Activated T-cell treated with anti-CD3 and anti-CD28 coated beads, Interleukin-2, amount 50 U/mL, for 24 hours (primary cell): ENCODE measurements around the gene BCL3.
"Not testable (repeated sequence)": the region's sequence is repeated elsewhere in the genome, so short reads cannot be mapped to it uniquely, and the experiment has no call there.

Experiments
- DNase-seq: peaks from one replicate; pipeline ENCODE4 v3.0.0-alpha.2; 2020
- H3K27ac Mint-ChIP-seq: 2 replicates; pipeline ENCODE4 v1.8.0; 2020; ENCODE audit warnings: mild to moderate bottlenecking, mixed read lengths
- H3K27me3 Mint-ChIP-seq: 2 replicates; pipeline ENCODE4 v1.8.0; 2020; ENCODE audit warnings: mixed read lengths
- H3K36me3 Mint-ChIP-seq: 2 replicates; pipeline ENCODE4 v1.8.0; 2020; ENCODE audit warnings: low read depth, mixed read lengths
- H3K4me1 Mint-ChIP-seq: 2 replicates; pipeline ENCODE4 v1.8.0; 2020; ENCODE audit warnings: low read depth, mixed read lengths
- H3K4me3 Mint-ChIP-seq: 2 replicates; pipeline ENCODE4 v1.8.0; 2020; ENCODE audit warnings: mild to moderate bottlenecking, moderate library complexity, mixed read lengths
- H3K9me3 Mint-ChIP-seq: 2 replicates; pipeline ENCODE4 v1.8.0; 2020; ENCODE audit warnings: mixed read lengths

Gene BCL3

DNA sequence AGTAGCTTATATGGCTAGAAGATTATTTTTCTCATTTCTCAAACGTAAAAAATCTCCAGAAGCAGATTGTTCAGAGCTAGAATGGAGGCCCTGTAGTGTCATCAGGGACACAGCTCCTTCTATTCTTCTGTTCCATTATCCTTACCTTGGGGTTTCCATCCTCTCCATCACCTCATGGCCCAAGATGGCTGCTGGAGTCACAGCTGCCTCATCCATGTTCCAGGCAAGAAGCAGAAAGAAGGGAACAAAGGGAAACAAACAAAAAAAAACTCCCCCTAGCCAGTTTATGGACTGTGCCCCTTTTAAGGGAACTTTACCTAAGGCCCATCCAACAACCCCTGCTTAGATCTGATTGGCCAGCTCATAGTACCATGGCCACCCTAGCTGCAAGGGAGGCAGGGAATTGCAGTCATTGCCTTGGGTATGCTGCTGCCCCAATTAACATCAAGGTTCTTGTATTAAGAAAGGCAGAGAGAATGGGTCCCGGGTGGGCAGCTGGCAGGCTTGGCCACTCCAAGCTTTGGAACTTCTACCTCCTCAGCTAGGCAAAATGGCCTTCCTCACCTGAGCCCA lies 33.8 kb upstream of the BCL3 start:
- no peaks in the 10 kb centered on the region for H3K27me3 Mint-ChIP-seq
- peaks cover 2% of the 10 kb centered on the region for H3K4me1 Mint-ChIP-seq
- no peak for DNase-seq
- no peaks in the 10 kb centered on the region for H3K36me3 Mint-ChIP-seq
- H3K9me3 Mint-ChIP-seq, result peaks cover 18% of the 10 kb centered on the region
- no peak overlapping the region for H3K27ac Mint-ChIP-seq
- H3K4me3 Mint-ChIP-seq, result no peak overlapping the region

DNA sequence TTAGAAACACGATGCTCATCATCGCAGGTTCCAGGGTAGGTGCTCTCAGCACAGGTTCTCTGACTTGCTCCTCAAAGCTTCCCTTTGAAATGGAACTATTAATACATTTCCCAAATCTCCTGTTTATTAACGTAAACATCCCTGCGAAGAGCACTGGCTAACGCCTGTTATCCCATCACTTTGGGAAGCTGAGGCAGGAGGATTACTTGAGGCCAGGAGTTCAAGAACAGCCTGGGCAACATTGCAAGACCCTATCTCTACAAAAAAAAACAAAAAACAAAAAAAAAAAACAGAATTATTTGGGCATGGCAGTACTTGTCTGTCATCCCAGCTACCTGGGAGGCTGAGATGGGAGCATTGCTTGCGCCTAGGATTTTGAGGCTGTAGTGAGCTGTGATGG lies 30.9 kb upstream of the BCL3 start:
- Mint-ChIP-seq H3K27me3 (peaks cover 5% of the 10 kb centered on the region), H3K9me3 (peaks cover 18% of the 10 kb centered on the region)

DNA sequence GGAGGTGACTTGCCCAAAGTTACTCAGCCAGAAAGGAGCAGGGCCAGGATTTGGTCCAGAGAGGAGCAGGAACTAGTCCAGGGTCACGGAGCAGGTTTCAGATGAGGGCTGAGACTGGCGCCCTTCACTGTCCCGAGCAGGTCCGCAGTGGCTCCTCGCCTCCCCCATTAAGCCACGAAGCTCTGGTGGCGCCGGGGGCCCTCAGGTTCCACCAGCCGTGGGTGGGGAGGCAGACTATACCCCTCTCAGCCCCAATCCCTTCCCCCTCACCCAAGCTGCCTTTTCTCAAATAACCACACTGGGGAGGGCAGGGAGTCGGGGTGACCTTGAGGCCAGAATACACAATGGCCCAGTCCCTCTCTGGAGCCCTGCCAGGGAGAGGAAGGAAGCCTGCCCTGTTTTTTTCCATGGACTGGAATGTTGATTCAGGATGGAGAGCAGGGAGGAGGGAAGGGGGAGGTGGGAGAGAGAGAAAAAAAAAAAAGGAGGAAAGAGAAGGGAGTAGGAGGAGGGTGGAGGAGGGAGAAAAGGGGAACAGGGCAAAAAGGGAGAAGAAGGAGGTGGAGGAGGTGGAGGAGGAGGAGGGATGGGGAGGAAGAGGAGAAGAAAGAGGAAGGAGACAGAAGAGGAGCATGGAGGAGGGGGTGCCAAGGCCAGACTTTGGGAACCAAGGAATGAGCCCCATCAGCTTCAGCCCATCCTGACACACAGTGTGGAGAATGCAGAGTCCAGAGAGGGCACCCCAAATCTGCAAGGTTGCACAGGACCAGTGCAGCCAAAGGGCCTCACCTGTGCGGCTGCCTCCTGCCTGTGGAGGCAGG lies 29.9 kb upstream of the BCL3 start:
- H3K27ac Mint-ChIP-seq, result no peak overlapping the region

More for the DNA sequence above, 30.9 kb upstream of the BCL3 start:
- Mint-ChIP-seq H3K27ac (no peak overlapping the region), H3K4me1 (peaks cover 13% of the 10 kb centered on the region), H3K36me3 (no peaks in the 10 kb centered on the region), H3K4me3 (no peak overlapping the region)
- DNase-seq, result no peak

DNA sequence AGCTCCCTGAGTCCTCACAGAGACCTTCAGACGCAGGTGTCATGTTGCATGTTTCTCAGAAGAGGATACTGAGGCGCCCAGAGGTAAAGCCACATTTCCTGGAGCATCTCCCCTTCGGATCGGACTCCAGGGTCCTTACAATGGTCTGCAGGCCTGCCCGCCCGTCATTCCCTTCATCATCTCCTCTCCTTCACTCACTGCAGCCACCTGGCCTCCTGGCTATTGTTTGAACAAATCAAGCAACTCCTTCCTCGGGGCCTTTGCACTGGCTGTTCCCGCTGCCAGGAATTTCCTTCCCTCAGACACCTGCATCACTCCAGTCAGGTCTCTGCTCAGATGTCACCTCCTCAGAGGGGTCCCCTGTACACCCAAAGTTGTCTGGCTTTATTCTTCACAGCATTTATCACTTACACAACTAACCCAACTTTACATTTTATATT lies 29.2 kb upstream of the BCL3 start:
- peaks cover 18% of the 10 kb centered on the region for H3K9me3 Mint-ChIP-seq
- H3K4me3 Mint-ChIP-seq, result no peak overlapping the region
- no peak overlapping the region for H3K27ac Mint-ChIP-seq
- H3K27me3 Mint-ChIP-seq, result peaks cover 7% of the 10 kb centered on the region
- H3K36me3 Mint-ChIP-seq, result no peaks in the 10 kb centered on the region
- peaks cover 26% of the 10 kb centered on the region for H3K4me1 Mint-ChIP-seq
- DNase-seq, result no peak

More for the DNA sequence above, 29.9 kb upstream of the BCL3 start:
- H3K9me3 Mint-ChIP-seq, result peaks cover 18% of the 10 kb centered on the region
- H3K36me3 Mint-ChIP-seq, result no peaks in the 10 kb centered on the region
- peaks cover 7% of the 10 kb centered on the region for H3K27me3 Mint-ChIP-seq
- DNase-seq, result no peak
- peaks cover 19% of the 10 kb centered on the region for H3K4me1 Mint-ChIP-seq
- H3K4me3 Mint-ChIP-seq, result no peak overlapping the region

DNA sequence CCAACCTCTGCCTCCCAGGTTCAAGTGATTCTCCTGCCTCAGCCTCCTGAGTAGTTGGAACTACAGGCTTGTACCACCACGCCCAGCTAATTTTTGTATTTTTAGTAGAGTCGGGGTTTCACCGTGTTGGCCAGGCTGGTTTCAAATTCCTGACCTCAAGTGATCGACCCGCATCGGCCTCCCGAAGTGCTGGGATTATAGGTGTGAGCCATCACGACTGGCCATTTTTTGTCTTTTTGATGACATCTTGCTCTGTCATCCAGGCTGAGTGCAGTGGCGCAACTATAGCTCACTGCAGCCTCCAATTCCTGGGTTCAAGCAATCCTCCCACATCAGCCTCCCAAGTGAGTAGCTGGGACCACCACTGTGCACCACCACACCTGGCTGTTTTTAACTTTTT lies 28.1 kb upstream of the BCL3 start:
- not testable (repeated sequence) for H3K27ac Mint-ChIP-seq, H3K27me3 Mint-ChIP-seq, DNase-seq, H3K36me3 Mint-ChIP-seq, H3K9me3 Mint-ChIP-seq, H3K4me3 Mint-ChIP-seq
- peaks cover 33% of the 10 kb centered on the region for H3K4me1 Mint-ChIP-seq

DNA sequence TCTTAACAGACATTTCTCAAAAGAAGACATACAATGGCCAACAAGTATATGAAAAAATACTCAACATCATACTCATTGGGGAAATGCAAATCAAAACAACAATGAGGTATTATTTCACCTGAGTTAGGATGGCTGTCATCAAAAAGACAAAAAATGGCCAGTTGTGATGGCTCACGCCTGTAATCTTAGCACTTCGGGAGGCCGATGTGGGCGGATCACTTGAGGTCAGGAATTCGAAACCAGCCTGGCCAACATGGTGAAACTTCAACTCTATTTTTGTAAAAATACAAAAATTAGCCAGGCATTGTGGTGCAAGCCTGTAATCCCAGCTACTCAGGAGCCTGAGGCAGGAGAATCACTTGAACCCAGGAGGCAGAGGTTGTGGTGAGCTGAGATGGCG lies 27.6 kb upstream of the BCL3 start:
- H3K27me3 Mint-ChIP-seq, result peaks cover 7% of the 10 kb centered on the region
- H3K27ac Mint-ChIP-seq, result no peak overlapping the region

DNA sequence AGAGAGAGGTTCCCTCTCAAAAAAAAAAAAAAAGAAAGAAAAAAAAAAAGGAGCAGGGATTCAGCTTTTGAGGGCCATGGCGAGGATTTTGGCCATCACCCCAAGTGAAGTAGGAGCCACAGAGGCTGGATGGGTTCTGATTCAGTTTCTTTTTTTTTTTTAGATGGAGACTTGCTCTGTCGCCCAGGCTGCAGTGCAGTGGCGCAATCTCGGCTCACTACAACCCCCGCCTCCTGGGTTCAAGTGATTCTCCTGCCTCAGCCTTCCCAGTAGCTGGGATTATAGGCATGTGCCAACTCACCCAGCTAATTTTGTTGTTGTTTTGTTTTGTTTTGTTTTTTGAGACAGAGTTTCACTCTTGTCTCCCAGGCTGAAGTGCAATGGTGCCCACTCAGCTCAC lies 27.1 kb upstream of the BCL3 start:
- not testable (repeated sequence) for H3K27ac Mint-ChIP-seq, H3K4me3 Mint-ChIP-seq, H3K36me3 Mint-ChIP-seq, DNase-seq, H3K9me3 Mint-ChIP-seq, H3K27me3 Mint-ChIP-seq
- H3K4me1 Mint-ChIP-seq, result peaks cover 34% of the 10 kb centered on the region

More for the DNA sequence above, 27.6 kb upstream of the BCL3 start:
- no peaks in the 10 kb centered on the region for H3K36me3 Mint-ChIP-seq
- DNase-seq, result no peak
- H3K4me1 Mint-ChIP-seq, result peaks cover 34% of the 10 kb centered on the region
- H3K9me3 Mint-ChIP-seq, result peaks cover 1% of the 10 kb centered on the region
- no peak overlapping the region for H3K4me3 Mint-ChIP-seq

DNA sequence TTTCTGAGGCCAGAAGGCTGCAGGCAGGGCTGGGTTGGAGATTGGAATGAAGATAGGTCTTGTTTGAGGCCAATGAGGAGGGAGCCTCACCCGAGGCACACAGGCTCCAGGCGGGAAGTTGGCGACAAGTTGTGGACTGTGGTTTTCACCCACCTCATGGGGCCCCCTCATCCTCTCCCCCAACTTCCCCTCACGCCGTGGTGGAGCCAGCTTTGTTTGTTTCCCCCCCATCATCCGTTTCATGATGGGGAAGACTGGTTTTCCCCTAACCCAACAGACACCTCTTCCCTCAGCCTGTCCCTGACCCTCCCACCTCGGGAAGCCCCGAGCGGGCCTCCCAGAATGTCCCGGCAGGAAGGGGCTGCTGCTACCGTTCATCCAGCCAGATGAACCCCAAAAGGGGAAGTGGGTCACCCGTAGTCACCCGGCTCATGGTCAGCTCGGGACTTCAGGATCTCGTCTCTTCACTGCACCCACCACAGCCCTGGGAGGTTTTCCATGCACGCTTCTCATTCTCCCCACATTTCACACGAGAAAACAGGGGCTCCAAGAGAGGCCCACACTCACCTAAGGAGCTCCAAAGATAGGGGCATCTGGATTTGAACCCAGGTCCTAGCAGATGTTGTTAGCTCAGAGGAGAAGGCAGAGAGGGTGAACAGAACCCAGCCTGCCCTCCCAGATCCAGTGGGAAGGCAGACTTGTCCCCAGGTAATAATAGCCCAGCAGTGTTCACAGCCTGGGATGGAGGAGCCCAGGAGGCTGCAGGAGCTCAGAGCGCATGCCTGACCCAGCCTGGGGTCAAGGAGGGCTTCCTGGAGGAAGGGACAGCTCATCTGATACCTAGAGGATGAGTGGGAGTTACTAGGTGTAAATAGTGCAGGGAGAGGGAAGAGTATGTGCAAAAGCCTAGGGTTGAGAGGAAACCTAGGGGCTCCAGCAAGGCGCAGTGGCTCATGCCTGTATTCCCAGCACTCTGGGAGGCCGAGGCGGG lies 26.1 kb upstream of the BCL3 start:
- Mint-ChIP-seq H3K36me3 (no peaks in the 10 kb centered on the region), H3K27ac (no peak overlapping the region), H3K4me1 (peaks cover 34% of the 10 kb centered on the region), H3K27me3 (peaks cover 7% of the 10 kb centered on the region), H3K4me3 (no peak overlapping the region), H3K9me3 (no peaks in the 10 kb centered on the region)
- DNase-seq, result no peak

DNA sequence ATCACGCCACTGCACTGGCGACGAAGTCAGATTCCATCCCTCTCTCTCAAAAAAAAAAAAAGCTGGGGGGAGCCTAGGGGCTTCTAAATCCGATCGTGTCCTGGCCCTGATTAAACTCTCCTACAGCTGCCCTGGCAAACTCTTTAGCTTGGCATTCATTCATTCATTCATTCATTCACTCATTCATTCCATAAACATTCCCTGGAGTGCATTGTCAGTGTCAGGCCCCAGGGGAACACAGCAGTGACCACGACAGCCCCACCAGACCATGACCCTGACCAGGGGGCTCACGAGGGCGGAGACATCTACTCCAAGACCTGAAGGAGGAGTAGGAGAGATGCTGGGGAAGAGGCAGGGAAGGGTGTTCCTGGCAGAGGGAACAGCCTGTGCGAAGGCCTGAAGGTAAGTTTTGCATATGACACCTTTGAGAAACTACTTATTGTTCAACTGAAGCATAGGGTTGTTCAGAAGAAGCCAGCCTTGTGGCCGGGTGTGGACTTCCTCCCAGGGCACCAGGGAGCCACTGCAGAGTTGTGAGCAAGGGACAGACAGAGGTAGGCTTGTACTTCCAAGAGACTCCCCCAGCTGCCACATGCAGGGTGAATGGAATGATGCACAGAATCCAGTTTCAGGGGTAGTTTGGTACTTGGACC lies 25.1 kb upstream of the BCL3 start:
- peaks cover 42% of the 10 kb centered on the region for H3K4me1 Mint-ChIP-seq
- no peaks in the 10 kb centered on the region for H3K36me3 Mint-ChIP-seq
- peaks cover 7% of the 10 kb centered on the region for H3K27me3 Mint-ChIP-seq
- no peak overlapping the region for H3K4me3 Mint-ChIP-seq
- no peak for DNase-seq
- H3K27ac Mint-ChIP-seq, result no peak overlapping the region
- no peaks in the 10 kb centered on the region for H3K9me3 Mint-ChIP-seq

DNA sequence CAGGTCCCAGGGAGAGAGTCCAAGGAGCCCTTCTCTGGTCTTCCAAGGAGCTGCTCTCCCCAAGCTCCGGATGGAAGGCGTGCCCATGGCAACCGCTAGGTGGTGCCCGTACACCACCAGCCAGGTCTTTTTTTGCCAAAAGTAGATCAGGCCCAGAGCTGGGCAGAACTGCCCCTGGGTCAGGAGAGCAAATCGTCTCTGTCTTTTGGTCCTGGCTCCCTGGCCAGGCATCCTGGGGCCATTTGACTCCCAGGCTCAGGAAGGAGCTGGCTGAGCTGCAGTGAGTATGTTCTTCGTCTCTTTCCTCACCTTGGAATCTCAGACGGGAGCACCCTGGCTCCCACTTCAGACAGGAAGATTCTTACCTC lies 24.6 kb upstream of the BCL3 start:
- Mint-ChIP-seq H3K9me3 (no peaks in the 10 kb centered on the region), H3K4me1 (peaks cover 42% of the 10 kb centered on the region), H3K27me3 (peaks cover 7% of the 10 kb centered on the region), H3K36me3 (no peaks in the 10 kb centered on the region), H3K27ac (peak overlapping the region; percentile 34), H3K4me3 (no peak overlapping the region)
- DNase-seq, result peak; percentile 89

DNA sequence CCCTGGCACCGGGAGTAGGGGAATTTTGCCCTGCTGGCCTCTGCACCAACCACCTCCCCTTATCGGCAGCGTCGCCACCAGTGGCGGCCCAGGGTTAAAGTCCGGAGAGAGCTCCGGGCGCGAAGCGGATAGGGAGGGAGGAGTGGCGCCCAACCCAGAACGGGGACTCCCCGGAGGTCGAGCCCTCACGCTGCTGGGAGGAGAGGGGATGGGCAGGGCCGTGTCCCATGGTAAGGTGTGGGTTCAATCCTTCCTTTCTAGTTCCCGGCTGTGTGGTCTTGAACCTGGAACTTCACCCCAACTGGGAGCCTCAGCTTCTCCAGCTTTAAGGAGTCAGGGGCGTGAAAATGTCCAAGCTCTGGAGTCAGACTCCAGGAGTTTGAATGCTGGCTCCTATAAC lies 23.3 kb upstream of the BCL3 start:
- no peak for DNase-seq
- Mint-ChIP-seq H3K36me3 (no peaks in the 10 kb centered on the region), H3K27ac (no peak overlapping the region), H3K4me1 (peaks cover 42% of the 10 kb centered on the region), H3K9me3 (no peaks in the 10 kb centered on the region), H3K27me3 (peaks cover 7% of the 10 kb centered on the region), H3K4me3 (no peak overlapping the region)

DNA sequence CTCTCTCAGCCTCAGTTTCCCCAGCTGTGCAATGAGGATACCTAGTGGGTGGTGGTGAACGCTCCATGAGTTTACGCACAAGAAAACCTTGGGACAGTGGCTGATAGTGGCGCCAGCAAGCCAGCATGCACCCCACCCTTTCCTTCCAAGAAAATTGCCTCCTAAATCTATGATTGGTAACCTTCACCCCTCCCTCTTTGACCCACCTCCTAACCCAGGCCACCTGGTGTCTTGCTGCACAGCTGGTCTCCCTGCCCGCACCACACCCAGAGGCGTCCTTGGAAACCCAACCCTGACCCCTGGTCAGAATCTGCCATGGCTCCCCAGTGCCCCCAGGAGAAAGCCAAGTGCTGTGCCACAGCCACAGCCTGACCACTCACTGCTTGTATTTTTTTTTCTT lies 22.8 kb upstream of the BCL3 start:
- H3K9me3 Mint-ChIP-seq, result no peaks in the 10 kb centered on the region
- no peak overlapping the region for H3K27ac Mint-ChIP-seq
- H3K36me3 Mint-ChIP-seq, result no peaks in the 10 kb centered on the region
- peaks cover 7% of the 10 kb centered on the region for H3K27me3 Mint-ChIP-seq
- peaks cover 42% of the 10 kb centered on the region for H3K4me1 Mint-ChIP-seq
- no peak overlapping the region for H3K4me3 Mint-ChIP-seq
- no peak for DNase-seq

DNA sequence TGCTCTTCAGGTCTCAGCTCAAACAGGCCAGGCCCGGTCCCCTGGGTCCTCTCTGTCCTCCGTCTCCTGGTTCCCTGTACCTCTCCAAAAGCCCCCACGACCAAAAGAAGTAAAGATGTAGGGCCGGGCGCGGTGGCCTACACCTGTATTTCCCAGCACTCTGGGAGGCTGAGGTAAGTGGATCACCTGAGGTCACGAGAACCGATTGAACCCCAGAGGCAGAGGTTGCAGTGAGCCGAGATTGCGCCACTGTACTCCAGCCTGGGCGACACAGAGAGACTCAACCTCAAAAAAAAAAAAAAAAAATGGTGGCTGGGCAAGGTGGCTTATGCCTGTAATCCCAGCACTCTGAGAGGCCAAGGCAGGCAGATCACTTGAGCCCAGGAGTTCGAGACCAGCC lies 22.0 kb upstream of the BCL3 start:
- H3K9me3 Mint-ChIP-seq, result no peaks in the 10 kb centered on the region
- H3K4me3 Mint-ChIP-seq, result no peak overlapping the region
- no peak overlapping the region for H3K27ac Mint-ChIP-seq
- DNase-seq, result no peak
- no peaks in the 10 kb centered on the region for H3K36me3 Mint-ChIP-seq
- H3K27me3 Mint-ChIP-seq, result peaks cover 7% of the 10 kb centered on the region
- peaks cover 39% of the 10 kb centered on the region for H3K4me1 Mint-ChIP-seq

DNA sequence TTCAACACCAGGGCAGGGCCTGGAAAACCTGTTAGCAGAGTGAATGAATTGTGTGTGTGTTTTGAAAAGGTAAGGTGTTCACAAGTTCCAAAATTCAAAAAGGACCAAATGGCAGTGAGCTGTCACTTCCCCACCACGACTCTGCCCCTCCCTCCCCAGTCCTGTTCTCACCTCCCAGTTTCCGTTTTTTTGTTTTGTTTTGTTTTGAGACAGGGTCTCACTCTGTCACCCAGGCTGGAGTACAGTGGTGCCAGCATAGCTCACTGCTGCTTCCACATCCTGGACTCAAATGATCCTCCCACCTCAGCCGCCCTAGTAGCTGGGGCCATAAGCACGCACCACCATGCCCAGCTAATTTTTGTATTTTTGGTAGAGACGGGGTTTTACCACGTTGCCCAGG lies 20.3 kb upstream of the BCL3 start:
- Mint-ChIP-seq H3K4me1 (peaks cover 28% of the 10 kb centered on the region), H3K27me3 (no peaks in the 10 kb centered on the region), H3K36me3 (no peaks in the 10 kb centered on the region), H3K27ac (peak overlapping the region; percentile 18), H3K4me3 (no peak overlapping the region), H3K9me3 (no peaks in the 10 kb centered on the region)
- no peak for DNase-seq
